SU-DHL-6 (cell line): ENCODE measurements around the gene HAL.
A peak's percentile ranks its signal among the peaks of the same experiment; 100 is the strongest.

ENCODE experiments used
- H2AFZ ChIP-seq: fragments of 200-600 bp; sonication (generic); 2 replicates; pipeline ENCODE4 v1.6.1; 2014; ENCODE audit warnings: low read depth, mild to moderate bottlenecking, moderate library complexity, mixed read lengths, antibody characterized with exemption, low read length; ENCODE audit not compliant: severe bottlenecking
- H3F3A ChIP-seq: fragments of 200-600 bp; shearing (Covaris generic); 2 replicates; pipeline ENCODE4 v1.6.0; 2016; ENCODE audit warnings: antibody characterized with exemption, mild to moderate bottlenecking; ENCODE audit not compliant: insufficient read depth
- H3K27ac ChIP-seq: fragments of 200-600 bp; sonication (generic); 2 replicates; pipeline ENCODE4 v1.5.1; 2016; ENCODE audit warnings: low read depth, mild to moderate bottlenecking, low read length, moderate library complexity, mixed read lengths
- H3K27me3 ChIP-seq: fragments of 200-600 bp; sonication (generic), shearing (Covaris generic); 2 replicates; pipeline ENCODE4 v1.6.0; 2014; ENCODE audit warnings: mild to moderate bottlenecking, low read length
- H3K36me3 ChIP-seq: fragments of 200-600 bp; sonication (generic); 2 replicates; pipeline ENCODE4 v1.6.1; 2014; ENCODE audit warnings: mild to moderate bottlenecking, low read length, mixed read lengths
- H3K4me2 ChIP-seq: fragments of 300-600, 200-600 bp; shearing (Covaris generic), sonication (generic); 2 replicates; pipeline ENCODE4 v1.6.0; 2014; ENCODE audit warnings: low read length, low read depth, mild to moderate bottlenecking; ENCODE audit not compliant: poor library complexity, severe bottlenecking
- H3K4me3 ChIP-seq: fragments of 200-600 bp; sonication (generic); 2 replicates; pipeline ENCODE4 v1.5.1; 2014; ENCODE audit warnings: antibody characterized with exemption, low read length, mild to moderate bottlenecking, mixed read lengths; ENCODE audit not compliant: insufficient read depth, poor library complexity, severe bottlenecking
- H3K79me2 ChIP-seq: fragments of 200-600 bp; sonication (generic); 2 replicates; pipeline ENCODE4 v1.6.1; 2014; ENCODE audit warnings: mild to moderate bottlenecking, low read length, moderate library complexity; ENCODE audit not compliant: insufficient read depth
- H3K9ac ChIP-seq: fragments of 200-600 bp; sonication (generic); 2 replicates; pipeline ENCODE4 v1.7.0; 2014; ENCODE audit warnings: mild to moderate bottlenecking, low read length
- H3K9me2 ChIP-seq: fragments of 200-600 bp; sonication (generic); replicated peaks from 2 replicates; pipeline ENCODE4 v1.6.1; 2014; ENCODE audit warnings: low read length; ENCODE audit not compliant: insufficient read depth
- H3K9me3 ChIP-seq: fragments of 200-600 bp; sonication (generic); 2 replicates; pipeline ENCODE4 v1.6.1; 2014; ENCODE audit warnings: low read length, mixed read lengths; ENCODE audit not compliant: insufficient read depth
- H4K20me1 ChIP-seq: fragments of 200-600 bp; sonication (generic); 2 replicates; pipeline ENCODE4 v1.6.1; 2014; ENCODE audit warnings: low read depth, mild to moderate bottlenecking, antibody characterized with exemption, low read length, moderate library complexity, mixed read lengths
- EZH2phosphoT487 ChIP-seq: fragments of 200-600 bp; sonication (generic), shearing (Covaris generic); conservative IDR thresholded peaks from 2 replicates; pipeline ENCODE4 v1.6.1; 2018; ENCODE audit warnings: mild to moderate bottlenecking, antibody characterized with exemption, low read length, moderate library complexity, mixed read lengths
- TF ChIP-seq, protein P1 (sequence below): fragments of 200-600 bp; sonication (generic); IDR thresholded peaks from one replicate; pipeline ENCODE4 v1.5.1; 2017; ENCODE audit warnings: antibody characterized with exemption, mild to moderate bottlenecking, low read length, moderate library complexity; ENCODE audit not compliant: insufficient read depth, poor library complexity, severe bottlenecking

Gene HAL

DNA sequence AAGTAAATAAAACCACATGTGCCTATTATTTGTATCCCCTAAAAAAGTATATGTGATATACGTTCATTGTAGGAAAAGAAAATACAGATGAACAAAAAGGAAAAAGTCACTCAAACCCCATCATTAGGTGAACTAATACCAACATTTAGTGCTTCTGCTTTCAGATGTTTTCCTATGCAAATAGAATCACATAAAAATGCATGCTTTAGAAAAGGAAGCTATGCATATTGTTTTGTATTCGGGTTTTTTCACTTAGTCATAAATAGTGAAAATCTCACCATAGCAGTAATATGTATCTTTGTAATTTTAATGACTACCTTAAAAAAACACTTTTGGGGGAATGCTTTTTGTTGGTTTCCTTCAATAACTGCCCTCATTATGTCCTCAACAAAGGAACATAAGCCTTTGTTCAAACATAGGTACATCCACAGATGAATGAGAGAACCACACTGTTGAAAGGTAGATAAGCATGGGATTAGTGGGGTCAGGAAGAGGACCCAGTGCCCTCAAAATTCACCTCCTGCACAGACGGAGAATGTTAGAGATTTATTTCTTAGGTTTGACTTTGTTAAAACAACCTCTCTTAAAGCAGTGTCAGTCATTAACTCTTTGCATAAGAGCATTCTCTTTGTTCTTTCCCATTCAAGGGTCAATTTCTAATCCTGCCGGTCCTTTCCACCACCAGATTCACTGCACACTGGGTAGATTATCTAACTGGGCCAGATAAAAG lies 46.5 kb downstream of the HAL start:
- TF ChIP-seq, protein P1, sequence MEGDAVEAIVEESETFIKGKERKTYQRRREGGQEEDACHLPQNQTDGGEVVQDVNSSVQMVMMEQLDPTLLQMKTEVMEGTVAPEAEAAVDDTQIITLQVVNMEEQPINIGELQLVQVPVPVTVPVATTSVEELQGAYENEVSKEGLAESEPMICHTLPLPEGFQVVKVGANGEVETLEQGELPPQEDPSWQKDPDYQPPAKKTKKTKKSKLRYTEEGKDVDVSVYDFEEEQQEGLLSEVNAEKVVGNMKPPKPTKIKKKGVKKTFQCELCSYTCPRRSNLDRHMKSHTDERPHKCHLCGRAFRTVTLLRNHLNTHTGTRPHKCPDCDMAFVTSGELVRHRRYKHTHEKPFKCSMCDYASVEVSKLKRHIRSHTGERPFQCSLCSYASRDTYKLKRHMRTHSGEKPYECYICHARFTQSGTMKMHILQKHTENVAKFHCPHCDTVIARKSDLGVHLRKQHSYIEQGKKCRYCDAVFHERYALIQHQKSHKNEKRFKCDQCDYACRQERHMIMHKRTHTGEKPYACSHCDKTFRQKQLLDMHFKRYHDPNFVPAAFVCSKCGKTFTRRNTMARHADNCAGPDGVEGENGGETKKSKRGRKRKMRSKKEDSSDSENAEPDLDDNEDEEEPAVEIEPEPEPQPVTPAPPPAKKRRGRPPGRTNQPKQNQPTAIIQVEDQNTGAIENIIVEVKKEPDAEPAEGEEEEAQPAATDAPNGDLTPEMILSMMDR: no peak
- TF ChIP-seq EZH2phosphoT487: no peak
- H4K20me1 ChIP-seq: no peaks in the 10 kb centered on the region
- H3K36me3 ChIP-seq: no peaks in the 10 kb centered on the region
- no peak overlapping the region for H3K9ac ChIP-seq
- no peak overlapping the region for H3K27ac ChIP-seq
- H3K27me3 ChIP-seq: no peaks in the 10 kb centered on the region
- no peak overlapping the region for H3K4me3 ChIP-seq
- no peaks in the 10 kb centered on the region for H3K9me3 ChIP-seq
- H3K4me2 ChIP-seq: no peak overlapping the region
- H3K79me2 ChIP-seq: no peaks in the 10 kb centered on the region
- no peak overlapping the region for H2AFZ ChIP-seq
- H3F3A ChIP-seq: no peaks in the 10 kb centered on the region
- no peaks in the 10 kb centered on the region for H3K9me2 ChIP-seq

DNA sequence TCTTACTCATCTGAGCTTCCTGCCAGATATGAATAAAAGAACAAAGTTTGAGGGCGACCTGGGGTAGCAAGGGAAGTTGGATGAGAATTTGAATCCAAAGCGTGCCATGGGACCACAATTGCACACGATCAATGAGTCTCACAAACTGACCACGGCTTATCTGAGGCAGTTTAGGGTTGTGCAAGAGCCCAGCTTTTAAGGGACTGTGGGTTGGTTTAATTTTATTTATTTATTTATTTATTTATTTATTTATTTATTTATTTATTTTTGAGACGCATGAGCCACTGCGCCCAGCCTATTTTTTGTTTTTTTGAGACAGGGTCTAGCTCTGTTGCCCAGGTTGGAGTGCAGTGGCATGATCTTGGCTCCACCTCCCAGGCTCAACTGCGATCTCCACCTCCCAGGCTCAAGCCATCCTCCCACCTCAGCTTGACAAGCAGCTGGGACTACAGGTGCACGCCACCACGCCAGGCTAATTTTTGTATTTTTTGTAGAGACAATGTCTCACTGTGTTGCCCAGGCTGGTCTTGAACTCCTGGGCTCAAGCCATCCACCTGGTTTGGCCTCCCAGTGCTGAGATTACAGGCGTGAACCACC lies 51.9 kb downstream of the HAL start:
- Histone ChIP-seq H3K4me2 (peak overlapping the region; percentile 70), H3K36me3 (no peaks in the 10 kb centered on the region), H3K27ac (no peak overlapping the region), H2AFZ (peak overlapping the region; percentile 93), H3K9ac (no peak overlapping the region), H3K9me3 (no peaks in the 10 kb centered on the region), H3F3A (peaks cover 8% of the 10 kb centered on the region), H3K79me2 (no peaks in the 10 kb centered on the region), H3K9me2 (no peaks in the 10 kb centered on the region), H4K20me1 (no peaks in the 10 kb centered on the region), H3K27me3 (no peaks in the 10 kb centered on the region), H3K4me3 (no peak overlapping the region)
- TF ChIP-seq, protein P1: no peak
- TF ChIP-seq EZH2phosphoT487: no peak

DNA sequence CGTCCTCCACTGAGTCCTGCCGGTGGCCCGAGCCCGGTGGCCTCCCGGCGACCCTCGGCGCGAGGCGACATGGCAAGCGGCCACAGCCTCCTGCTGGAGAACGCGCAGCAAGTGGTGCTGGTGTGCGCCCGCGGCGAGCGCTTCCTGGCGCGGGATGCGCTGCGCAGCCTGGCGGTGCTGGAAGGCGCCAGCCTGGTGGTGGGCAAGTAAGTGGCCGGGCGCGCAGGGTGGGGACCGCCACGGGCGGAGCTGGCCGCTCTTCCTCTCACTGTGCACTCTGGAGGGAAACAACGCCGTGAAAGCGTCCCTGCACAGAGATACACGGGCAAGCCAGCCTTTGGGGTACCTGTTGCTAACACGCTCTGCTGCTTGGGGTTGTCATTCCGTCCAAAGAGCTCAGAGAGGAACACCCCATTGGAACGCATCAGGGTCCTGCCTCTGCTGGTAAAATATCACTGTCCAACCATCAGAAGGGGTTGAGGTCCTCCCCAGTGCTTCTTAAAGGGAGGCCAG lies 52.8 kb downstream of the HAL start, which contains the start of gene AMDHD1:
TSS of gene AMDHD1 (plus strand) at position 2 of the 513 bp plus-strand sequence. CDS start at position 70, 68 bp downstream.
- peaks cover 8% of the 10 kb centered on the region for H3F3A ChIP-seq
- no peaks in the 10 kb centered on the region for H3K36me3 ChIP-seq
- no peak for TF ChIP-seq EZH2phosphoT487
- TF ChIP-seq, protein P1: no peak
- H3K4me2 ChIP-seq: peak within 1 kb of the TSS; percentile 70
- H4K20me1 ChIP-seq: no peaks in the 10 kb centered on the region
- no peaks in the 10 kb centered on the region for H3K9me3 ChIP-seq
- peak within 1 kb of the TSS; percentile 34; the same call in 1 of the 2 replicates for H3K27ac ChIP-seq
- H3K4me3 ChIP-seq: peak within 1 kb of the TSS; percentile 95
- H3K79me2 ChIP-seq: no peaks in the 10 kb centered on the region
- H2AFZ ChIP-seq: peak within 1 kb of the TSS; percentile 93
- H3K9me2 ChIP-seq: no peaks in the 10 kb centered on the region
- H3K27me3 ChIP-seq: no peaks in the 10 kb centered on the region
- H3K9ac ChIP-seq: peak within 1 kb of the TSS; percentile 87
